ENCODE measurements around the gene LPCAT1. TPM values are rescaled to one million over a fixed set of nuclear protein-coding genes. Genes with fewer than 3 reads are reported as not detected.
A peak's percentile ranks its signal among the peaks of the same experiment; 100 is the strongest.

The LPCAT1 gene
- total RNA-seq, 1 experiment from 2014 or later: 20.9 TPM

- peak; percentile 83 for DNase-seq (ENCODE audit: low read depth)
These were observed 31.4 kb upstream of the LPCAT1 start for GRCh38 chr5:1555011-1555807.

GRCh38 chr5:1554410-1554967 lies 30.7 kb upstream of the LPCAT1 start:
- DNase-seq (ENCODE audit: low read depth): no peak

- no peak for DNase-seq (ENCODE audit: low read depth)
These were observed 30.0 kb upstream of the LPCAT1 start for GRCh38 chr5:1553539-1554409.

GRCh38 chr5:1552521-1553255 lies 28.9 kb upstream of the LPCAT1 start:
- no peak for DNase-seq (ENCODE audit: low read depth)

- DNase-seq (ENCODE audit: low read depth): no peak
These were observed 27.9 kb upstream of the LPCAT1 start for GRCh38 chr5:1551426-1552301.

- DNase-seq (ENCODE audit: low read depth): no peak
These were observed 26.7 kb upstream of the LPCAT1 start for GRCh38 chr5:1550287-1551076.

- no peak for DNase-seq (ENCODE audit: low read depth)
These were observed 25.8 kb upstream of the LPCAT1 start for GRCh38 chr5:1549475-1550030.

- DNase-seq (ENCODE audit: low read depth): no peak
These were observed 25.1 kb upstream of the LPCAT1 start for GRCh38 chr5:1548702-1549474.

- no peak for DNase-seq (ENCODE audit: low read depth)
These were observed 23.9 kb upstream of the LPCAT1 start for GRCh38 chr5:1547655-1548054.

- no peak for DNase-seq (ENCODE audit: low read depth)
These were observed 23.5 kb upstream of the LPCAT1 start for GRCh38 chr5:1547236-1547635.

- no peak for DNase-seq (ENCODE audit: low read depth)
These were observed 22.8 kb upstream of the LPCAT1 start for GRCh38 chr5:1546556-1546955.

GRCh38 chr5:1545805-1546355 lies 22.1 kb upstream of the LPCAT1 start:
- DNase-seq (ENCODE audit: low read depth): no peak

- DNase-seq (ENCODE audit: low read depth): no peak
These were observed 21.5 kb upstream of the LPCAT1 start for GRCh38 chr5:1545126-1545804.

- no peak for DNase-seq (ENCODE audit: low read depth)
These were observed 20.7 kb upstream of the LPCAT1 start for GRCh38 chr5:1544294-1544961.

- DNase-seq (ENCODE audit: low read depth): no peak
These were observed 19.9 kb upstream of the LPCAT1 start for GRCh38 chr5:1543398-1544293.

GRCh38 chr5:1542781-1543180 lies 19.0 kb upstream of the LPCAT1 start:
- peak; percentile 71 for DNase-seq (ENCODE audit: low read depth)
